ENCODE data around the gene CLDN22. TPM values are rescaled to one million over a fixed set of nuclear protein-coding genes. Genes with fewer than 3 reads are reported as not detected.

The CLDN22 gene
- total and polyA plus RNA-seq, 10 of the 15 experiments (the other 5 are each of a cell fraction or from before 2014, with no cell fraction given), result not detected

DNA sequence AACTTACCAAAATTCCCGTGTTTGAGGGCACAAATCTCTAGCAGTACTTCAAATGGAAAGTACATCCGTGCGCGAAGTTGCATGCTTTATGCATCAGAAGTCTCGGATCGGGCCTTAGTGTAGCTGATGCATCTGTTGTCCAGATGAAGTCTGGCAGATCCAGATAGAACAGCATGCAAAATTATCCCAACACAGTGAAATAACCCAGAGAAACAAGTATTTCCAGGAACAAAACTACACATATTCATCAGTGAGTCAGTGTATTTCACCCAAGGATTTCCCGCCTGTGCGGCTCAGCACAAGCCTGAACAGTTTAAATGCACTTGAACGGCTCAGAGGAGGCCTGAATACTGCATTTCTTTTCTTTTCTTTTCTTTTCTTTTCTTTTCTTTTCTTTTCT lies 29.6 kb upstream of the CLDN22 start:
- in situ Hi-C loops (cut with MboI), result no loop called here
- Histone ChIP-seq H2AFZ (ENCODE audit: control insufficient read depth, low read depth, low read length) (no peak overlapping the region), H3K9ac (ENCODE audit: control insufficient read depth, insufficient read depth, low read length) (no peak overlapping the region), H3K27ac (ENCODE audit: control insufficient read depth, insufficient read depth) (no peak overlapping the region), H3K36me3 (ENCODE audit: control insufficient read depth in 2 of 2, insufficient read depth in 2 of 2, low read length in 1 of 2) (no peaks in the 10 kb centered on the region), H3K79me2 (ENCODE audit: control insufficient read depth, insufficient read depth, low read length) (no peaks in the 10 kb centered on the region), H3K4me2 (ENCODE audit: control insufficient read depth, insufficient read depth) (no peak overlapping the region), H3K9me3 (replicated peaks; ENCODE audit: control insufficient read depth, insufficient read depth, low read length) (no peaks in the 10 kb centered on the region), H3K4me1 (ENCODE audit: control insufficient read depth, insufficient read depth, low read length) (no peaks in the 10 kb centered on the region), H3K27me3 (replicated peaks in 1 of 2; ENCODE audit: control insufficient read depth in 2 of 2, insufficient read depth in 2 of 2, low read length in 1 of 2) (no peaks in the 10 kb centered on the region; a peak in 1 of 4 replicates), H4K20me1 (ENCODE audit: control insufficient read depth, insufficient read depth) (no peaks in the 10 kb centered on the region), H3K4me3 (no peak overlapping the region)
- RAD21 ChIA-PET (ENCODE audit: unreplicated experiment), result no interaction called here
- POLR2A ChIA-PET, result no interaction called here
- WGBS (ENCODE audit: insufficient coverage, insufficient replicate concordance, low lambda C conversion rate, missing lambda C conversion rate), result 68% methylated on average over 9 of the region's 9 CpGs
- CTCF ChIA-PET, result no interaction called here
- ATAC-seq (no peak), FAIRE-seq (no peak), DNase-seq (ENCODE audit: low read depth, low spot score) (no peak)
- SMC1A ChIA-PET (ENCODE audit: uncharacterized antibody, unreplicated experiment), result no interaction called here
- TF ChIP-seq ZNF384 (IDR thresholded peaks at IDR 0.05; ENCODE audit: borderline replicate concordance, low read depth, low read length) (no peak), SUPT20H (IDR thresholded peaks at IDR 0.05; ENCODE audit: borderline replicate concordance, control insufficient read depth, low read depth, low read length) (no peak)
- intact Hi-C loops (cut with micrococcal nuclease; ENCODE audit: unreplicated experiment), result no loop called here
- BruUV-seq (replicated peaks), result no TSS peak

DNA sequence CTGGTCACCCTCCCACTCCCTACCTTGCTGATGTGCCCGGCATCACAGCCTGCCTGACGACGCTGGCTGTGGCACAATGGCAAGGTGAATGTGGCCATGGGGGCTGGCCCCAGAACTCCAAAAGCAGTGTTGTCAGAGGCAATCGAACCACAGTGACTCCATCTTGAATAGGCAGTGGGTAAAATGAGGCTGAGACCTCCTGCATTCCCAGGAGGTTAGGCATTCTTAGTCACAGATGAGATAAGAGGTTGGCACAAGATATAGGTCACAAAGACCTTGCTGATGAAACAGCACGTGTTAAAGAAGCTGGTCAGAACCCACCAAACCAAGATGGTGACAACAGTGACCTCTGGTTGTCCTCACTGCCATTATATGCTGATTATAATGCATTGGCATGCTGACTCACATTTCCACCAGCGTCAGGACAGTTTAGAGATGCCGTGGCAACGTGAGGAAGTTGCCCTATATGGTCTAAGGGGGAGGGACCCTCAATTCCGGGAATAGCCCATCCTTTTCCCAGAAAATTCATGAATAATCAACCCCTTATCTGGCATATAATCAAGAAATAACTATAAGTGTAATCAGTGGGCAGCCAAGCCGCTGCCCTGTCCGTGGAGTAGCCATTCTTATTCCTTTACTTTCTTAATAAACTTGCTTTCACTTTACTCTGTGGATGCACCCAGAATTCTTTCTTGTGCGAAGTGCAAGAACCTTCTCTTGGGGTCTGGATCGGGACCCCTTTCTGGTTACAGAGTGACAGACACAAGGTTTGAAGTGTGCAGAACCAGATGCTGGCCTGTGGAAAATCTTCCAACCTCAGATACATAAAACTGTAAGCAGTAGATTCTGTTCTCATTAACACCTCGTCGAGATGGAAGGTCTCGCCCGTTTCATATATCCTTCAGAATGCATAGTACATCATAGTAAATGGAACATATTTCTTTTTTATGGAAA lies 28.9 kb upstream of the CLDN22 start:
- 42% methylated on average over 17 of the region's 17 CpGs for WGBS (ENCODE audit: insufficient coverage, insufficient replicate concordance, low lambda C conversion rate, missing lambda C conversion rate)
- ChIA-PET RAD21 (ENCODE audit: unreplicated experiment) (no interaction called here), POLR2A (no interaction called here), SMC1A (ENCODE audit: uncharacterized antibody, unreplicated experiment) (no interaction called here), CTCF (no interaction called here)
- H3K79me2 ChIP-seq (ENCODE audit: control insufficient read depth, insufficient read depth, low read length), result no peaks in the 10 kb centered on the region
- no peak overlapping the region for H3K4me3 ChIP-seq
- ATAC-seq, result peak; percentile 49; the same call in 2 of the 3 replicates
- TF ChIP-seq SRF (IDR thresholded peaks at IDR 0.05; ENCODE audit: low read depth in 2 of 2, low read length in 2 of 2), result peak in 1 of 2 experiments; percentile 56; a peak in 1 of 4 replicates
- TF ChIP-seq GABPA (IDR thresholded peaks at IDR 0.05; ENCODE audit: low read depth), result no peak
- no peak for TF ChIP-seq MYB (IDR thresholded peaks at IDR 0.05; ENCODE audit: borderline replicate concordance, low read depth, low read length)
- 0 out of 4 replicates have a peak, but pooled peaks of 1 of the 2 experiments have one; percentile 25 for TF ChIP-seq BHLHE40 (IDR thresholded peaks at IDR 0.05; ENCODE audit: borderline replicate concordance in 1 of 2, low read depth in 2 of 2, low read length in 1 of 2)
- TF ChIP-seq, protein P1, sequence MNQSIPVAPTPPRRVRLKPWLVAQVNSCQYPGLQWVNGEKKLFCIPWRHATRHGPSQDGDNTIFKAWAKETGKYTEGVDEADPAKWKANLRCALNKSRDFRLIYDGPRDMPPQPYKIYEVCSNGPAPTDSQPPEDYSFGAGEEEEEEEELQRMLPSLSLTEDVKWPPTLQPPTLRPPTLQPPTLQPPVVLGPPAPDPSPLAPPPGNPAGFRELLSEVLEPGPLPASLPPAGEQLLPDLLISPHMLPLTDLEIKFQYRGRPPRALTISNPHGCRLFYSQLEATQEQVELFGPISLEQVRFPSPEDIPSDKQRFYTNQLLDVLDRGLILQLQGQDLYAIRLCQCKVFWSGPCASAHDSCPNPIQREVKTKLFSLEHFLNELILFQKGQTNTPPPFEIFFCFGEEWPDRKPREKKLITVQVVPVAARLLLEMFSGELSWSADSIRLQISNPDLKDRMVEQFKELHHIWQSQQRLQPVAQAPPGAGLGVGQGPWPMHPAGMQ (IDR thresholded peaks at IDR 0.05; ENCODE audit: borderline replicate concordance), result no peak
- TF ChIP-seq ZBED1 (IDR thresholded peaks at IDR 0.05; ENCODE audit: borderline replicate concordance), result no peak
- TF ChIP-seq RB1 (IDR thresholded peaks at IDR 0.05; ENCODE audit: borderline replicate concordance), result no peak
- no peak overlapping the region for H3K27ac ChIP-seq (ENCODE audit: control insufficient read depth, insufficient read depth)
- no peaks in the 10 kb centered on the region for H3K4me1 ChIP-seq (ENCODE audit: control insufficient read depth, insufficient read depth, low read length)
- intact Hi-C loops (cut with micrococcal nuclease; ENCODE audit: unreplicated experiment) (no loop called here), in situ Hi-C loops (cut with MboI) (no loop called here)
- H3K9ac ChIP-seq (ENCODE audit: control insufficient read depth, insufficient read depth, low read length), result no peak overlapping the region
- no peaks in the 10 kb centered on the region for H3K9me3 ChIP-seq (replicated peaks; ENCODE audit: control insufficient read depth, insufficient read depth, low read length)
- DNase-seq (ENCODE audit: low read depth, low spot score), result no peak
- H3K4me2 ChIP-seq (ENCODE audit: control insufficient read depth, insufficient read depth), result no peak overlapping the region
- BruUV-seq (replicated peaks), result no TSS peak
- no peaks in the 10 kb centered on the region for H4K20me1 ChIP-seq (ENCODE audit: control insufficient read depth, insufficient read depth)
- no peak overlapping the region for H2AFZ ChIP-seq (ENCODE audit: control insufficient read depth, low read depth, low read length)
- FAIRE-seq, result no peak
- H3K36me3 ChIP-seq (ENCODE audit: control insufficient read depth in 2 of 2, insufficient read depth in 2 of 2, low read length in 1 of 2), result no peaks in the 10 kb centered on the region
- no peaks in the 10 kb centered on the region; a peak in 1 of 4 replicates for H3K27me3 ChIP-seq (replicated peaks in 1 of 2; ENCODE audit: control insufficient read depth in 2 of 2, insufficient read depth in 2 of 2, low read length in 1 of 2)

Measured in GM12878 (cell line).